T-helper 17 cell (primary cell): ENCODE measurements around the gene TSC2. TPM values are rescaled to one million over a fixed set of nuclear protein-coding genes. Genes with fewer than 3 reads are reported as not detected.
"Not testable (repeated sequence)": the region's sequence is repeated elsewhere in the genome, so short reads cannot be mapped to it uniquely, and the experiment has no call there.

Source experiments
- ATAC-seq: fragments of 150-1000 bp; cut with Tn5 transposase; 2 replicates; pipeline ENCODE4 v1.10.0; 2021; ENCODE audit warnings: mild to moderate bottlenecking, moderate library complexity
- DNase-seq, 3 donors: peaks; one replicate each; pipeline versions ENCODE4 v3.0.0 to v3.0.0-alpha.2; 2020 to 2021
- H3K9me3 ChIP-seq: one replicate; pipeline ENCODE4 v1.7.0; 2013; ENCODE audit warnings: low read length, mild to moderate bottlenecking; ENCODE audit not compliant: control insufficient read depth, poor library complexity, severe bottlenecking
- H3K27ac Mint-ChIP-seq: one replicate; pipeline ENCODE4 v1.8.0; 2022; ENCODE audit warnings: mild to moderate bottlenecking, moderate library complexity, mixed read lengths
- H3K27me3 Mint-ChIP-seq: one replicate; pipeline ENCODE4 v1.8.0; 2022; ENCODE audit warnings: mixed read lengths
- H3K36me3 Mint-ChIP-seq: one replicate; pipeline ENCODE4 v1.8.0; 2022; ENCODE audit warnings: low read depth, mixed read lengths
- H3K4me1 Mint-ChIP-seq: one replicate; pipeline ENCODE4 v1.8.0; 2022; ENCODE audit warnings: mild to moderate bottlenecking, mixed read lengths
- H3K4me3 Mint-ChIP-seq: one replicate; pipeline ENCODE4 v1.8.0; 2022; ENCODE audit warnings: mild to moderate bottlenecking, moderate library complexity, mixed read lengths
- total RNA-seq, 4 donors: library from RNA in 2 of 4; stranded (reverse) in 2 of 4; gene quantifications; one replicate each; pipeline ENCODE4 v1.2.3 and lab custom pipeline; 2022 to 2026

TSC2 gene
- total RNA-seq, 2 donors from 2014 or later = 123 TPM

GRCh38 chr16:2101581-2101980 is 53.8 kb downstream of the TSC2 start:
- H3K4me1 Mint-ChIP-seq, H3K4me3 Mint-ChIP-seq, DNase-seq, ATAC-seq, H3K36me3 Mint-ChIP-seq, H3K9me3 ChIP-seq, H3K27ac Mint-ChIP-seq, H3K27me3 Mint-ChIP-seq: not testable (repeated sequence)

- Mint-ChIP-seq H3K4me1 (no peaks in the 10 kb centered on the region), H3K27me3 (no peaks in the 10 kb centered on the region), H3K27ac (no peak overlapping the region), H3K36me3 (no peaks in the 10 kb centered on the region), H3K4me3 (no peak overlapping the region)
- no peaks in the 10 kb centered on the region for H3K9me3 ChIP-seq
- ATAC-seq (no peak), DNase-seq (no peak)
Observed at GRCh38 chr16:2102471-2102870, 54.7 kb downstream of the TSC2 start.

- not testable (repeated sequence) for H3K36me3 Mint-ChIP-seq, ATAC-seq, H3K4me3 Mint-ChIP-seq, H3K4me1 Mint-ChIP-seq, H3K27me3 Mint-ChIP-seq, H3K9me3 ChIP-seq, H3K27ac Mint-ChIP-seq, DNase-seq
Observed at GRCh38 chr16:2104464-2104863, 56.7 kb downstream of the TSC2 start.

GRCh38 chr16:2105291-2105690 is 57.5 kb downstream of the TSC2 start:
- not testable (repeated sequence) for H3K4me3 Mint-ChIP-seq, DNase-seq, H3K36me3 Mint-ChIP-seq, H3K27ac Mint-ChIP-seq, ATAC-seq, H3K4me1 Mint-ChIP-seq, H3K27me3 Mint-ChIP-seq, H3K9me3 ChIP-seq

- not testable (repeated sequence) for DNase-seq, H3K36me3 Mint-ChIP-seq, H3K27ac Mint-ChIP-seq, H3K4me1 Mint-ChIP-seq, ATAC-seq, H3K27me3 Mint-ChIP-seq, H3K4me3 Mint-ChIP-seq, H3K9me3 ChIP-seq
Observed at GRCh38 chr16:2105769-2106168, 58.0 kb downstream of the TSC2 start.

GRCh38 chr16:2106211-2106610 is 58.4 kb downstream of the TSC2 start:
- H3K9me3 ChIP-seq, H3K36me3 Mint-ChIP-seq, H3K4me3 Mint-ChIP-seq, DNase-seq, H3K4me1 Mint-ChIP-seq, ATAC-seq, H3K27ac Mint-ChIP-seq, H3K27me3 Mint-ChIP-seq: not testable (repeated sequence)

- H3K27me3 Mint-ChIP-seq, H3K4me1 Mint-ChIP-seq, H3K9me3 ChIP-seq, H3K36me3 Mint-ChIP-seq, DNase-seq, ATAC-seq, H3K4me3 Mint-ChIP-seq, H3K27ac Mint-ChIP-seq: not testable (repeated sequence)
Observed at GRCh38 chr16:2107121-2107790, 59.5 kb downstream of the TSC2 start.

- H3K36me3 Mint-ChIP-seq, H3K4me3 Mint-ChIP-seq, H3K27ac Mint-ChIP-seq, DNase-seq, H3K9me3 ChIP-seq, H3K27me3 Mint-ChIP-seq, H3K4me1 Mint-ChIP-seq, ATAC-seq: not testable (repeated sequence)
Observed at GRCh38 chr16:2107791-2108125, 60.0 kb downstream of the TSC2 start.

- DNase-seq = not testable (repeated sequence)
Observed at GRCh38 chr16:2108446-2109270, 60.9 kb downstream of the TSC2 start.

GRCh38 chr16:2109271-2109580 is 61.4 kb downstream of the TSC2 start:
- not testable (repeated sequence) for H3K9me3 ChIP-seq, H3K4me3 Mint-ChIP-seq, H3K4me1 Mint-ChIP-seq, H3K36me3 Mint-ChIP-seq, H3K27ac Mint-ChIP-seq, ATAC-seq, H3K27me3 Mint-ChIP-seq, DNase-seq

More at GRCh38 chr16:2108446-2109270, 60.9 kb downstream of the TSC2 start:
- not testable (repeated sequence) for H3K9me3 ChIP-seq, H3K27ac Mint-ChIP-seq, ATAC-seq, H3K4me3 Mint-ChIP-seq, H3K36me3 Mint-ChIP-seq, H3K27me3 Mint-ChIP-seq, H3K4me1 Mint-ChIP-seq

GRCh38 chr16:2109872-2110271 is 62.1 kb downstream of the TSC2 start:
- not testable (repeated sequence) for H3K27ac Mint-ChIP-seq, H3K9me3 ChIP-seq, H3K4me1 Mint-ChIP-seq, H3K27me3 Mint-ChIP-seq, ATAC-seq, H3K36me3 Mint-ChIP-seq, H3K4me3 Mint-ChIP-seq, DNase-seq

- H3K9me3 ChIP-seq, H3K4me3 Mint-ChIP-seq, H3K36me3 Mint-ChIP-seq, H3K27ac Mint-ChIP-seq, ATAC-seq, DNase-seq, H3K4me1 Mint-ChIP-seq, H3K27me3 Mint-ChIP-seq: not testable (repeated sequence)
Observed at GRCh38 chr16:2110332-2111008, 62.7 kb downstream of the TSC2 start.

- not testable (repeated sequence) for DNase-seq, H3K4me3 Mint-ChIP-seq, ATAC-seq, H3K36me3 Mint-ChIP-seq, H3K27ac Mint-ChIP-seq, H3K4me1 Mint-ChIP-seq, H3K9me3 ChIP-seq, H3K27me3 Mint-ChIP-seq
Observed at GRCh38 chr16:2111009-2111353, 63.2 kb downstream of the TSC2 start.
